ENCODE measurements around the gene TAF4B.
"Not testable (repeated sequence)": the region's sequence is repeated elsewhere in the genome, so short reads cannot be mapped to it uniquely, and the experiment has no call there.

TAF4B gene

GRCh38 chr18:26237363-26237762, 11.1 kb downstream of the TAF4B start:
- DNase-seq (ENCODE audit: low spot score); FAIRE-seq: not testable (repeated sequence)

- not testable (repeated sequence) for DNase-seq (ENCODE audit: low spot score); FAIRE-seq
Measured at GRCh38 chr18:26238718-26239117, 12.5 kb downstream of the TAF4B start.

GRCh38 chr18:26242392-26242791, 16.1 kb downstream of the TAF4B start:
- FAIRE-seq: not testable (repeated sequence)

GRCh38 chr18:26245434-26245833, 19.2 kb downstream of the TAF4B start:
- DNase-seq (ENCODE audit: low spot score); FAIRE-seq: not testable (repeated sequence)

More at GRCh38 chr18:26242392-26242791, 16.1 kb downstream of the TAF4B start:
- DNase-seq (ENCODE audit: low spot score): not testable (repeated sequence)

GRCh38 chr18:26252411-26252810, 26.2 kb downstream of the TAF4B start:
- DNase-seq (ENCODE audit: low spot score) (no peak), FAIRE-seq (no peak)

- not testable (repeated sequence) for FAIRE-seq; DNase-seq (ENCODE audit: low spot score)
Measured at GRCh38 chr18:26254808-26255207, 28.6 kb downstream of the TAF4B start.

- FAIRE-seq: no peak
- no peak for DNase-seq (ENCODE audit: low spot score)
Measured at GRCh38 chr18:26255695-26256622, 29.7 kb downstream of the TAF4B start.

- FAIRE-seq (no peak), DNase-seq (ENCODE audit: low spot score) (no peak)
Measured at GRCh38 chr18:26258711-26259110, 32.5 kb downstream of the TAF4B start.

GRCh38 chr18:26259416-26259815, 33.2 kb downstream of the TAF4B start:
- not testable (repeated sequence) for DNase-seq (ENCODE audit: low spot score); FAIRE-seq

- DNase-seq (ENCODE audit: low spot score) (no peak), FAIRE-seq (no peak)
Measured at GRCh38 chr18:26262156-26262555, 35.9 kb downstream of the TAF4B start.

GRCh38 chr18:26267357-26267930, 41.2 kb downstream of the TAF4B start:
- FAIRE-seq: no peak
- DNase-seq (ENCODE audit: low spot score): no peak

GRCh38 chr18:26268454-26268853, 42.2 kb downstream of the TAF4B start:
- no peak for DNase-seq (ENCODE audit: low spot score)
- FAIRE-seq: no peak

GRCh38 chr18:26271917-26272549, 45.8 kb downstream of the TAF4B start:
- FAIRE-seq: no peak

GRCh38 chr18:26277374-26277773, 51.1 kb downstream of the TAF4B start:
- DNase-seq (ENCODE audit: low spot score) (no peak), FAIRE-seq (no peak)

More at GRCh38 chr18:26271917-26272549, 45.8 kb downstream of the TAF4B start:
- DNase-seq (ENCODE audit: low spot score): no peak

GRCh38 chr18:26279428-26279827, 53.2 kb downstream of the TAF4B start:
- no peak for DNase-seq (ENCODE audit: low spot score)
- no peak for FAIRE-seq

- FAIRE-seq: no peak
- no peak for DNase-seq (ENCODE audit: low spot score)
Measured at GRCh38 chr18:26286008-26286407, 59.8 kb downstream of the TAF4B start.

GRCh38 chr18:26287644-26288043, 61.4 kb downstream of the TAF4B start:
- FAIRE-seq (no peak), DNase-seq (ENCODE audit: low spot score) (no peak)

- no peak for FAIRE-seq
- no peak for DNase-seq (ENCODE audit: low spot score)
Measured at GRCh38 chr18:26290385-26290784, 64.1 kb downstream of the TAF4B start.

GRCh38 chr18:26293982-26294381, 67.7 kb downstream of the TAF4B start:
- no peak for FAIRE-seq
- no peak for DNase-seq (ENCODE audit: low spot score)

- no peak for FAIRE-seq
- DNase-seq (ENCODE audit: low spot score): no peak
Measured at GRCh38 chr18:26298107-26298506, 71.9 kb downstream of the TAF4B start.

- DNase-seq (ENCODE audit: low spot score): no peak
- no peak for FAIRE-seq
Measured at GRCh38 chr18:26301681-26302080, 75.4 kb downstream of the TAF4B start.

- DNase-seq (ENCODE audit: low spot score); FAIRE-seq: not testable (repeated sequence)
Measured at GRCh38 chr18:26303222-26303621, 77.0 kb downstream of the TAF4B start.
